SK-N-SH (cell line): ENCODE measurements around the gene TESK1. TPM values are rescaled to one million over a fixed set of nuclear protein-coding genes. Genes with fewer than 3 reads are reported as not detected.
"Not testable (repeated sequence)": the region's sequence is repeated elsewhere in the genome, so short reads cannot be mapped to it uniquely, and the experiment has no call there.

Experiments
- CTCF ChIA-PET: fragments of 300-600, 350-600 bp; formaldehyde crosslinking; extraction: SDS; loops from one replicate; lab custom pipeline; 2021; lab: Yijun Ruan, JAX
- POLR2A ChIA-PET: fragments of 350-600 bp; sonication (Branson Sonifier 250); formaldehyde crosslinking; extraction: SDS; loops from one replicate; lab custom pipeline; 2020; ENCODE audit warnings: antibody characterized with exemption, inconsistent platforms; lab: Yijun Ruan, JAX
- DNase-seq: peaks from one replicate; pipeline ENCODE4 v3.0.0; 2012
- H2AFZ ChIP-seq: fragments of 200-600 bp; sonication (generic); 2 replicates; pipeline ENCODE4 v1.8.1; 2016; ENCODE audit warnings: antibody characterized with exemption, mild to moderate bottlenecking, low read depth
- H3F3A ChIP-seq: fragments of 200-600 bp; sonication (generic); replicated peaks from 2 replicates; pipeline ENCODE3; 2016; ENCODE audit warnings: antibody characterized with exemption, mild to moderate bottlenecking; ENCODE audit not compliant: insufficient read depth
- H3K27ac ChIP-seq, 2 experiments: fragments of 200-500 bp in 1 of 2; fragments of 200-600 bp in 1 of 2; sonication (Bioruptor generic) in 1 of 2; sonication (generic), shearing (Covaris generic) in 1 of 2; 2 replicates each; pipeline versions ENCODE4 v1.5.1 to v1.6.1; 2014 to 2016; ENCODE audit warnings: low read depth in 2 of 2, inconsistent platforms in 1 of 2, low read length in 1 of 2, mild to moderate bottlenecking in 1 of 2, mixed read lengths in 1 of 2
- H3K27me3 ChIP-seq: fragments of 200-600 bp; sonication (generic), shearing (Covaris generic); 2 replicates; pipeline ENCODE4 v1.6.1; 2016; ENCODE audit warnings: mixed run types; ENCODE audit not compliant: insufficient read depth
- H3K36me3 ChIP-seq, 2 experiments: fragments of 200-500 bp in 1 of 2; fragments of 200-600 bp in 1 of 2; sonication (Bioruptor generic) in 1 of 2; sonication (generic) in 1 of 2; replicated peaks in 1 of 2; 2 replicates each; pipeline versions ENCODE3 to v1.5.1; 2014 to 2016; ENCODE audit warnings: low read length in 1 of 2, mild to moderate bottlenecking in 1 of 2; ENCODE audit not compliant: insufficient read depth in 2 of 2, control insufficient read depth in 1 of 2
- H3K4me1 ChIP-seq, 2 experiments: fragments of 200-500 bp in 1 of 2; fragments of 200-600 bp in 1 of 2; sonication (Bioruptor generic) in 1 of 2; sonication (generic), shearing (Covaris generic) in 1 of 2; 2 replicates each; pipeline versions ENCODE4 v1.5.1 to v1.6.1; 2014 to 2016; ENCODE audit warnings: low read depth in 1 of 2, low read length in 1 of 2, mixed run types in 1 of 2; ENCODE audit not compliant: insufficient read depth in 2 of 2, control insufficient read depth in 1 of 2
- H3K4me2 ChIP-seq: fragments of 200-600 bp; sonication (generic), shearing (Covaris generic); 2 replicates; pipeline ENCODE4 v1.6.1; 2017; ENCODE audit warnings: mixed run types
- H3K4me3 ChIP-seq, 2 experiments: fragments of 200-500 bp in 1 of 2; fragments of 200-600 bp in 1 of 2; sonication (Bioruptor generic) in 1 of 2; sonication (generic), shearing (Covaris generic) in 1 of 2; 2 replicates each; pipeline versions ENCODE4 v1.5.1 to v1.8.1; 2014 to 2016; ENCODE audit warnings: low read depth in 2 of 2, inconsistent platforms in 1 of 2, low read length in 1 of 2, mild to moderate bottlenecking in 1 of 2, mixed read lengths in 1 of 2, moderate library complexity in 1 of 2
- H3K79me2 ChIP-seq: fragments of 200-600 bp; sonication (generic); 2 replicates; pipeline ENCODE4 v1.8.1; 2017; ENCODE audit warnings: mild to moderate bottlenecking; ENCODE audit not compliant: insufficient read depth
- H3K9ac ChIP-seq: fragments of 200-600 bp; sonication (generic); 2 replicates; pipeline ENCODE4 v1.6.1; 2017; ENCODE audit warnings: mixed run types
- H3K9me2 ChIP-seq: fragments of 200-600 bp; sonication (generic); 2 replicates; pipeline ENCODE4 v1.6.1; 2017; ENCODE audit warnings: mixed run types
- H3K9me3 ChIP-seq: fragments of 200-600 bp; sonication (generic); 2 replicates; pipeline ENCODE4 v1.6.1; 2017; ENCODE audit warnings: mixed run types, mild to moderate bottlenecking, moderate library complexity
- H4K20me1 ChIP-seq: fragments of 200-600 bp; sonication (generic); 2 replicates; pipeline ENCODE4 v1.6.1; 2017; ENCODE audit warnings: mild to moderate bottlenecking, mixed run types; ENCODE audit not compliant: insufficient read depth
- CHD2 ChIP-seq: fragments of 150-350 bp; IDR thresholded peaks from 2 replicates; pipeline ENCODE4 v1.6.1; 2018; ENCODE audit warnings: low read length; ENCODE audit not compliant: partially characterized antibody
- ELF1 ChIP-seq: IDR thresholded peaks from 2 replicates; pipeline ENCODE4 v1.4.0; 2012
- EP300 ChIP-seq, 2 experiments: IDR thresholded peaks; 2 replicates each; pipeline versions ENCODE4 v1.4.0 to v1.6.1; 2012; ENCODE audit warnings: borderline replicate concordance in 1 of 2, low read depth in 1 of 2, low read length in 1 of 2
- FOSL2 ChIP-seq: IDR thresholded peaks from 2 replicates; pipeline ENCODE4 v1.4.0; 2012; ENCODE audit warnings: low read depth, mild to moderate bottlenecking, moderate library complexity, borderline replicate concordance
- FOXJ3 ChIP-seq: sonication (generic); formaldehyde crosslinking; IDR thresholded peaks from 2 replicates; pipeline ENCODE4 v1.5.1; 2020; ENCODE audit warnings: mild to moderate bottlenecking, missing genetic modification reagents
- GATA2 ChIP-seq: sonication (generic); formaldehyde crosslinking; IDR thresholded peaks from 2 replicates; pipeline ENCODE4 v1.5.0; 2020; ENCODE audit warnings: mild to moderate bottlenecking, missing genetic modification reagents
- JUND ChIP-seq: IDR thresholded peaks from 2 replicates; pipeline ENCODE4 v1.4.0; 2012
- MXI1 ChIP-seq: IDR thresholded peaks from 2 replicates; pipeline ENCODE4 v1.6.1; 2012; ENCODE audit warnings: mild to moderate bottlenecking, low read depth, low read length, improper control_type of control experiment
- SIN3A ChIP-seq: IDR thresholded peaks from 2 replicates; pipeline ENCODE4 v1.6.1; 2012; ENCODE audit warnings: low read depth, mild to moderate bottlenecking, low read length, moderate library complexity, borderline replicate concordance
- WGBS: methylation state at CpG from one replicate; pipeline ENCODE4 v1.1.6; 2017; ENCODE audit warnings: low lambda C conversion rate; 5-methylcytosine and 5-hydroxymethylcytosine counted together
- polyA plus RNA-seq, 3 experiments: library from polyadenylated mRNA; depleted of rRNA; stranded (reverse); fragments of >200 nt; gene quantifications; 2 replicates each; pipeline ENCODE4 v1.2.3, GENCODE V29; 2012
- TF ChIP-seq, protein P1 (sequence below): IDR thresholded peaks from 2 replicates; pipeline ENCODE4; 2012

TESK1 gene
- polyA plus RNA-seq, 1 of the 3 experiments (the other 2 are of a cell fraction): 26.0 TPM

DNA sequence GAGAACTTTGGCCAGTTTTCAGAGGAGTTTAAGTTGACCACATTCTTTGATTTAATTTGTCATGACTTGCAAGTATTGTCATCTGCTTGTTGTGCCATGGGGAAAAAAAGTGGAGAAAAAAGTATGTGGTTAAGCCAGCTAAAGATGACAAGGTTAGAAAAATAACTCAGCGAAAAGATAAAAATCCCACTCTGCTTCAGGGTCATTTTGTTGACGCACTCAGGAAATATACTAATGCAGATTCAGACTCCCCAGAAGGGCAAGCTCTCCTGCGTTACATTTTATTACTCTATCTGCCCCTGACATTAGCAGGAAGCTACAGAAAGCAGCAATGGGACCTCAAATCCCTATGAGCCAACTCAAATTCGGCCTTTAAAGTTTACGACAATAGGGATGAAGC, 27.6 kb upstream of the TESK1 start:
- TF ChIP-seq GATA2: no peak
- TF ChIP-seq EP300 (IDR thresholded peaks at IDR 0.05; ENCODE audit: borderline replicate concordance in 1 of 2, low read depth in 1 of 2, low read length in 1 of 2): no peak
- TF ChIP-seq MXI1: no peak
- no peak for TF ChIP-seq ELF1
- TF ChIP-seq SIN3A: no peak
- no peak for TF ChIP-seq FOXJ3 (CRISPR knock-in tag)
- no peak for TF ChIP-seq JUND
- no peak for TF ChIP-seq CHD2
- TF ChIP-seq, all 33 proteins: peak for 0
- no peak overlapping the region for H3K4me3 ChIP-seq
- H2AFZ ChIP-seq: no peak overlapping the region
- no peaks in the 10 kb centered on the region for H4K20me1 ChIP-seq
- CTCF ChIA-PET: interaction anchor here (1.2 kb wide), 1 partner anchor 25 kb away, joined by 3 read pairs; no protein-coding TSS in a partner anchor
- DNase-seq: no peak
- no peak overlapping the region for H3K27ac ChIP-seq
- no peak overlapping the region for H3K4me2 ChIP-seq
- no peaks in the 10 kb centered on the region for H3K36me3 ChIP-seq
- no peak overlapping the region for H3K9ac ChIP-seq
- POLR2A ChIA-PET: no interaction called here
- H3K79me2 ChIP-seq: no peaks in the 10 kb centered on the region
- no peaks in the 10 kb centered on the region for H3K27me3 ChIP-seq
- 68% methylated on average over 5 of the region's 5 CpGs for WGBS
- no peaks in the 10 kb centered on the region for H3F3A ChIP-seq
- H3K9me3 ChIP-seq: no peaks in the 10 kb centered on the region
- no peaks in the 10 kb centered on the region for H3K4me1 ChIP-seq
- H3K9me2 ChIP-seq: no peaks in the 10 kb centered on the region

DNA sequence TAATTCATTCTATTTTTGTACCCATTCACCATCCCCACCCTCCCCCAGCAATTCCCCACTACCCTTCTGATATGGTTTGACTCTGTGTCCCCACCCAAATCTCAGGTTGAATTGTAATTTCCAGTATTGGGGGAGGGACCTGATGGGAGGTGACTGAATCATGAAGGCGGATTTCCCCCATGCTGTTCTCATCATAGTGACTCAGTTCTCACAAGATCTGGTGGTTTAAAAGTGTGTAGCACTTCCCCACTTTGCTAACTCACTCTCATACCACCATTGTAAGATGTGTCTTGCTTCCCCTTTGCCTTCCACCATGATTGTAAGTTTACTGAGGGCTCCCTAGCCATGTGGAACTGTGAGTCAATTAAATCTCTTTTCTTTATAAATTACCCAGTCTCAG, 25.9 kb upstream of the TESK1 start:
- no peaks in the 10 kb centered on the region for H3K9me3 ChIP-seq
- H3K4me1 ChIP-seq: no peaks in the 10 kb centered on the region
- no peaks in the 10 kb centered on the region for H3K9me2 ChIP-seq
- no peak for DNase-seq
- no peak overlapping the region for H3K27ac ChIP-seq
- H3F3A ChIP-seq: no peaks in the 10 kb centered on the region
- no peak overlapping the region for H3K4me3 ChIP-seq
- H3K4me2 ChIP-seq: no peak overlapping the region
- WGBS: 60% methylated on average over 1 of the region's 1 CpG
- ChIA-PET POLR2A (no interaction called here), CTCF (no interaction called here)
- TF ChIP-seq, protein P1, sequence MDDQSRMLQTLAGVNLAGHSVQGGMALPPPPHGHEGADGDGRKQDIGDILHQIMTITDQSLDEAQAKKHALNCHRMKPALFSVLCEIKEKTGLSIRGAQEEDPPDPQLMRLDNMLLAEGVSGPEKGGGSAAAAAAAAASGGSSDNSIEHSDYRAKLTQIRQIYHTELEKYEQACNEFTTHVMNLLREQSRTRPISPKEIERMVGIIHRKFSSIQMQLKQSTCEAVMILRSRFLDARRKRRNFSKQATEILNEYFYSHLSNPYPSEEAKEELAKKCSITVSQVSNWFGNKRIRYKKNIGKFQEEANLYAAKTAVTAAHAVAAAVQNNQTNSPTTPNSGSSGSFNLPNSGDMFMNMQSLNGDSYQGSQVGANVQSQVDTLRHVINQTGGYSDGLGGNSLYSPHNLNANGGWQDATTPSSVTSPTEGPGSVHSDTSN: no peak
- TF ChIP-seq FOSL2 (no peak), JUND (no peak)
- no peaks in the 10 kb centered on the region for H4K20me1 ChIP-seq
- H3K79me2 ChIP-seq: no peaks in the 10 kb centered on the region
- H3K27me3 ChIP-seq: no peaks in the 10 kb centered on the region
- no peak overlapping the region for H2AFZ ChIP-seq
- H3K36me3 ChIP-seq: no peaks in the 10 kb centered on the region
- no peak overlapping the region for H3K9ac ChIP-seq

DNA sequence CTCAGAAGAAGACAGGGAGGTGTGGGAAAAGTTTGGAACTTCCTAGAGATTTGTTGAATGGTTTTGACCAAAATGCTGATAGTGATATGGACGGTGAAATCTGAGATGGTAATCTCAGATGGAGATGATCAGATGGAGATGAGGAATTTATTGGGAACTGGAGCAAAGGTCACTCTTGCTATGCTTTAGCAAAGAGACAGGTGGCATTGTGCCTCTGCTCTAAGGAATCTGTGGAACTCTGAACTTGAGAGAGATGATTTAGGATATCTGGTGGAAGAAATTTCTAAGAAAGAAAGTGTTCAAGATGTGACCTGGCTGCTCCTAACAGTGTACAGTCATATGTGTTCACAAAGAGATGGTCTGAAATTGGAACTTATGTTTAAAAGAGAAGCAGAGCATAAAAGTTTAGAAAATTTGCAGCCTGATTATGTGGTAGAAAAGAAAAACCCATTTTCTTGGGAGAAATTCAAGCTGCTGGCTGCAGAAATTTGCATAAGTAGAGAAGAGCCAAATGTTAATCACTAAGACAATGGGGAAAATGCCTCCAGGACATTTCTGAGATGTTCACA, 25.3 kb upstream of the TESK1 start:
- H2AFZ ChIP-seq, H3K4me2 ChIP-seq, POLR2A ChIA-PET, CTCF ChIA-PET, H3K4me1 ChIP-seq, H3K27me3 ChIP-seq, H3K36me3 ChIP-seq, H3K9ac ChIP-seq, H3F3A ChIP-seq, H4K20me1 ChIP-seq, H3K79me2 ChIP-seq, H3K9me3 ChIP-seq, H3K4me3 ChIP-seq, DNase-seq, H3K27ac ChIP-seq, H3K9me2 ChIP-seq: not testable (repeated sequence)
- WGBS: 71% methylated on average over 1 of the region's 1 CpG

DNA sequence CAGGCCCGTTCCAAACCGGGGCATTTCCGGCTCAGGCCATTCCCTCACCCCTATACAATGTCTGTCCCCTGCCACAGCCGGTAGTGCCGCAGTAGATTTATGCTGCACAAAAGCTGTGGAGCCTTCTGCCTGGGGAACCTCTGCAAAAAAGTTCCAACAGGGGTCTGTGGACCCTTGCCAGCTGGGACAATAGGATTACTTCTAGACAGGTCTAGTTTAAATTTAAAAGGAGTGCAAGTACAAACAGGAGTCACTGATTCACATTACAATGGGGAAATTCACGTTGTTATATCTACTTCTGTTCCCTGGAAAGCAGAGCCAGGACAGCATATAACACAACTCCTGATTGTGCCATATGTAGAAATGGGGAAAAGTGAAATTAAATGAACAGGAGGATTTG, 21.5 kb upstream of the TESK1 start:
- H3K27ac ChIP-seq, H3K4me1 ChIP-seq, H3K9me2 ChIP-seq, H3F3A ChIP-seq, H3K36me3 ChIP-seq, H2AFZ ChIP-seq, H3K9me3 ChIP-seq, DNase-seq, H3K4me2 ChIP-seq, H3K79me2 ChIP-seq, POLR2A ChIA-PET, H4K20me1 ChIP-seq, H3K9ac ChIP-seq, H3K27me3 ChIP-seq, H3K4me3 ChIP-seq: not testable (repeated sequence)
- CTCF ChIA-PET: interaction anchor here (0.9 kb wide), 1 partner anchor 14 kb away, joined by 3 read pairs; no protein-coding TSS in a partner anchor
- WGBS: 75% methylated on average over 5 of the region's 6 CpGs

DNA sequence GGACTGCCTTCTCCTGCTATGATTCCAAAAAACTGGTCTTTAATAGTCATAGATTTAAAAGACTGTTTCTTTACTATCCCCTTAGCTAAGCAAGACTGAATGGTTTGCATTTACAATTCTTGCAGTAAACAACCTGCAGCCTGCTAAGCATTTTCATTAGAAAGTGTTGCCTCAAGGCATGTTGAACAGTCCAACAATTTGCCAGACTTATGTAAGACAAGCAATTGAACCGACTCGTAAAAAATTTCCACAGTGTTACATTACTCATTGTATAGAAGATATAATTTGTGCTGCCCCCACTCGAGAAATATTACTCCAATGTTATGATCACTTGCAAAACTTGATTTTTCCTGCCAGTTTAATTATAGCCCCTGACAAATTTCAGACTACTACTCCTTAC, 20.4 kb upstream of the TESK1 start:
- H3K9me2 ChIP-seq, H3K4me1 ChIP-seq, H3K27ac ChIP-seq, CTCF ChIA-PET, POLR2A ChIA-PET, H3K36me3 ChIP-seq, H3K4me2 ChIP-seq, H3K9me3 ChIP-seq, H3K27me3 ChIP-seq, H4K20me1 ChIP-seq, H2AFZ ChIP-seq, H3K4me3 ChIP-seq, H3K9ac ChIP-seq, DNase-seq, H3K79me2 ChIP-seq, H3F3A ChIP-seq: not testable (repeated sequence)
- 82% methylated on average over 3 of the region's 3 CpGs for WGBS
